GM10248 (cell line): ENCODE results near the gene GTF2A1.

ENCODE experiments used
- CTCF ChIA-PET: fragments of 300-600 bp; sonication (Branson Sonifier 250); formaldehyde crosslinking; extraction: SDS; loops from one replicate; lab custom pipeline; 2021; ENCODE audit warnings: antibody characterized with exemption; lab: Yijun Ruan, JAX
- POLR2A ChIA-PET: fragments of 350-650 bp; sonication (Branson Sonifier 250); formaldehyde crosslinking; extraction: SDS; loops from one replicate; lab custom pipeline; 2020; ENCODE audit warnings: antibody characterized with exemption; lab: Yijun Ruan, JAX
- DNase-seq: peaks from one replicate; pipeline ENCODE4 v3.0.0; 2012; ENCODE audit errors: extremely low spot score
- CTCF ChIP-seq: IDR thresholded peaks from 2 replicates; pipeline ENCODE4 v1.5.1; 2012; ENCODE audit warnings: mild to moderate bottlenecking, low read depth; ENCODE audit errors: extremely low read depth, missing control alignments, control extremely low read depth

Gene GTF2A1

GRCh38 chr14:81161749-81162148 lies 59.0 kb downstream of the GTF2A1 start:
- CTCF ChIA-PET, result interaction anchor here (0.7 to 7.0 kb wide), 6 partner anchors 9 to 206 kb away, joined by 3 to 93 read pairs (median 36); partner anchors contain the start of gene TSHR

DNA sequence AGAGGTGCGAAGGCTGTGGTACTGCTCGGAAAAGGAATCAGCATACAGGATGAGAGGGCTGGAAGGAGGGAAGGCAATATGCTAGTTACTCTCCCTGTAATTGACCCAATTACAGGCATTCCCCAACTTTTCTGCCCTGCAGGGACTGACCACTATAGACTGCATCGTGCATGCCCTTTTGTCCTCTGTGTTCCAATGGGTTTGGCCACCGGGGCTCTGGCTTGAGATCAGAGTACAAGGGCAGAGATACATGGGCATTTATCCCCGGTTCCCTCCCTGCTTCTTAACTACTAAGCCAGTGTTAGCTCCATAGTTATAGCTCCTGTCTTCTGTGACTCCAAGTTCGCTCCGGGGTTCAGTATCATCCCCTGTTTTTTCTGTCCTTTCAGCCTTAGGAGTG lies 59.7 kb downstream of the GTF2A1 start:
- CTCF ChIA-PET, result interaction anchor here (1.9 to 7.0 kb wide), 5 partner anchors 10 to 173 kb away, joined by 6 to 93 read pairs (median 41); no protein-coding TSS in a partner anchor
- DNase-seq, result no peak
- TF ChIP-seq CTCF, result no peak
- POLR2A ChIA-PET, result no interaction called here

More at GRCh38 chr14:81161749-81162148, 59.0 kb downstream of the GTF2A1 start:
- no peak for TF ChIP-seq CTCF
- DNase-seq, result no peak
- POLR2A ChIA-PET, result no interaction called here

DNA sequence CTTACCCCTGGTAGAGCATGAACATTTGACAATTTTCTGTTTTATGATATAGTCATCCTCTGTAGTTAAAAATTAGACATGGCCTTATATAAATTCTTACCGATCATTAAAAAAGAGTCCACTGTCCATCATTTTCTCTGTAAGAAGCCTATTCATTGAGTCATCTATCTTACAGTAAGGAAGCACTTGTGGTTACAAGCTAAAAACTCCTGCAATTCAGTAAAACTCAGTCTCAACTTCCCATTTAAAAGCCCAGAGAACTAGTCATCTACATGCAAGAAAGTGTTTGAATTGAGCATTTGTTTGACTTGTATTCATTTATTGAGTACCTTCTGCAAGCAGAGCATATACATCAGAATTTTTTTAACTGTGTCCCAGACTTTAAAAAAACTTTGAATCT lies 63.3 kb downstream of the GTF2A1 start:
- DNase-seq, result no peak
- no peak for TF ChIP-seq CTCF
- ChIA-PET CTCF (interaction anchor here (0.9 to 3.2 kb wide), 3 partner anchors 13 to 202 kb away, joined by 3 to 15 read pairs (median 10); partner anchors contain the start of gene TSHR), POLR2A (no interaction called here)

DNA sequence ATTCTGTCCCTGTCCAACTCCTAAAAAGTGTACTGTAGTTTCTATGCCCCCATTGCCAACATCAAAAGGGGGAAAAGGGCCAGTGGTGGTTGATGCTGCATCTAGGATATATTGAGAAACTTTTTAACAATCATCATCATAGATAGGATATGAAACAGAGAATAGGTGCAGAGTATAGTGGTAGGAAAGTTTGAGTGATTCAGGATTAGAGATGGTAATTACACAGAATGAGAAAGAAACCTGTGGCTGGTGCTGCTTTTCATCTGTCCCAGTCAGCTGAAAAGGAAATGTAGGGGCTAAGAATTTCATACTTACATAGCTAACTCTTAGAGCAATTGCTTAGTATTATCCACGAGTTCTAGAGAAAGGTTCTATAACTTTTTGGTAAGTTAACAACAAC lies 67.6 kb downstream of the GTF2A1 start:
- POLR2A ChIA-PET, result no interaction called here
- no peak for TF ChIP-seq CTCF
- CTCF ChIA-PET, result interaction anchor here (11.9 kb wide), 1 partner anchor 10 kb away, joined by 93 read pairs; no protein-coding TSS in a partner anchor
- no peak for DNase-seq

GRCh38 chr14:81148635-81149034 lies 72.1 kb downstream of the GTF2A1 start:
- CTCF ChIA-PET, result interaction anchor here (1.6 to 11.9 kb wide), 2 partner anchors 15 to 23 kb away, joined by 5 to 93 read pairs; no protein-coding TSS in a partner anchor
- no peak for TF ChIP-seq CTCF

DNA sequence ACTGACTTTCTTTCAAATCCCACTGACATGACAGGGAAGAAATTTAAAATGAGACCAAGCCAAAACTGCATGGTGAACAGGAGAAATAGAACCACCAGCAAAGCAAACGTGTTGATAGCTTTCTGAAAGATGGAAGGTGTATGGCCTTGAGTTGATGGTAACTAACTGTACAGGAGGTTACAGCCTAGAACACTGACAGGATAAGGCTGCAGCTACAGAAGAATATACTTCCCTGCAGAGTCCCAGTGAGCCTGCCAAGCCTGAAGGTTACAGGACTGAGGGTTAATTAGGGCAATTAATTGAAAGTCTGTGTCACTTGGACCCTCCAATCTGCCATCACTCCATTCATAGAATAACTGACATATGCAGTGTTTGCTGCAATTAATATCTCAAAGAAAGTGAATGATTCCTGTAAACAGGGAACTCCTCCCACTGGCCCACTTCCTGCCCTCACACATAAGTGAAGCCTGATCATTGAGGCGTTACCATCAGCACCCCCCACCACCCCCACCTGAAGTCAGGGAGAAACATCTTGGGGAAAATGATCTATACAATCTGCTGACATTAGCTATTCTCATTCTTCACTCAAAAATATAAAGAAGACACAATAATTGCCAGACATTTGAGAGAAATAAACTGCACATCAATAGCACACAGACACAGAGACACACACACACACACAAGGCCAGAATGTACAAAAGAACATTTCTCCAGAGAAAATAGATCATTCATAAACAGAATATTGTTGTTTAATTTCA lies 73.4 kb downstream of the GTF2A1 start:
- ChIA-PET CTCF (interaction anchor here (1.1 to 11.9 kb wide), 7 partner anchors 9 to 151 kb away, joined by 3 to 93 read pairs (median 5); no protein-coding TSS in a partner anchor), POLR2A (no interaction called here)
- TF ChIP-seq CTCF, result no peak
- DNase-seq, result no peak

More at GRCh38 chr14:81148635-81149034, 72.1 kb downstream of the GTF2A1 start:
- POLR2A ChIA-PET, result no interaction called here
- no peak for DNase-seq
